C4-2B (cell line): ENCODE data around the gene DRC3.

ENCODE experiments used
- ZFX ChIP-seq: fragments of 450-650 bp; IDR thresholded peaks from 2 replicates; pipeline ENCODE4 v1.6.1; 2017
- TF ChIP-seq, protein P1 (sequence below): fragments of 450-650 bp; conservative IDR thresholded peaks from 2 replicates; pipeline ENCODE4 v1.5.1; 2017; ENCODE audit warnings: mild to moderate bottlenecking

DNA sequence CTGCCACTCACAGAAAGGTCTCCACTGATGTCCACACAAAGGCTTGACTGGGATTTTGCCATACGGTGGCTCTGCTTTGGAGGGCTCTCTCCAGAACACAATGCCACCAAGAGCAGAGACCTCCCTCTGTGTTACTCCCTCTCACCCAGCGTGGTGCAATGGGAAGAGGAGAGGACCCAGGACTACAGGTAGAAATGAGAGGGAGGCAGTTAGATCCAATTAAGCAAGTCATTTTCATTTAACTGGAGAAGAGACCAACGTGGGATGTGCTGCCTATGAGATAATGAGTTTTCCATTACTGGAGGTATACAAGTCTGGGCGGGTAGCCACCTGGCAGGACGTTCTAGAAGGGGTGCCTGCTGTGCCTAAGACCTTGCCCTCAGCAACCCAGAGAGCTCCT is 34.7 kb upstream of the DRC3 start:
- TF ChIP-seq, protein P1, sequence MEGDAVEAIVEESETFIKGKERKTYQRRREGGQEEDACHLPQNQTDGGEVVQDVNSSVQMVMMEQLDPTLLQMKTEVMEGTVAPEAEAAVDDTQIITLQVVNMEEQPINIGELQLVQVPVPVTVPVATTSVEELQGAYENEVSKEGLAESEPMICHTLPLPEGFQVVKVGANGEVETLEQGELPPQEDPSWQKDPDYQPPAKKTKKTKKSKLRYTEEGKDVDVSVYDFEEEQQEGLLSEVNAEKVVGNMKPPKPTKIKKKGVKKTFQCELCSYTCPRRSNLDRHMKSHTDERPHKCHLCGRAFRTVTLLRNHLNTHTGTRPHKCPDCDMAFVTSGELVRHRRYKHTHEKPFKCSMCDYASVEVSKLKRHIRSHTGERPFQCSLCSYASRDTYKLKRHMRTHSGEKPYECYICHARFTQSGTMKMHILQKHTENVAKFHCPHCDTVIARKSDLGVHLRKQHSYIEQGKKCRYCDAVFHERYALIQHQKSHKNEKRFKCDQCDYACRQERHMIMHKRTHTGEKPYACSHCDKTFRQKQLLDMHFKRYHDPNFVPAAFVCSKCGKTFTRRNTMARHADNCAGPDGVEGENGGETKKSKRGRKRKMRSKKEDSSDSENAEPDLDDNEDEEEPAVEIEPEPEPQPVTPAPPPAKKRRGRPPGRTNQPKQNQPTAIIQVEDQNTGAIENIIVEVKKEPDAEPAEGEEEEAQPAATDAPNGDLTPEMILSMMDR = no peak
- no peak for TF ChIP-seq ZFX
